ENCODE measurements around the gene USP3.

DNA sequence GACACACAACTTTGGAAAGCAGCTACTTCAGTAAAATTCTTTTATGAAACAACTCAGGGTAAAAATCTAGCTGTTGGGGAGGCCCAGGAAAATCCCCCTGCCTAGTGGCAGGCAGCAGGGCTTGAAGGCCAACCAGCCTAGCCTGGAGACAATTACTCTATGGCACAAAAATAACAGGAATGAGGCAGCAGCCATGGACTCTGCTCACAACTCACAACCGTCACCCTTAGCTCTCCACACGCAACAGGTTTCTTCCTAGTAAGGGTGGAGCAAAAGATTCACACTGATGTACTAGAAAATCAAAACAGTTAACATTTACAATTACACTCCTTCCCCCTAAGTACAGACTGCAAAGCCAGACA, 92.3 kb downstream of the USP3 start:
- TF ChIP-seq, protein P1, sequence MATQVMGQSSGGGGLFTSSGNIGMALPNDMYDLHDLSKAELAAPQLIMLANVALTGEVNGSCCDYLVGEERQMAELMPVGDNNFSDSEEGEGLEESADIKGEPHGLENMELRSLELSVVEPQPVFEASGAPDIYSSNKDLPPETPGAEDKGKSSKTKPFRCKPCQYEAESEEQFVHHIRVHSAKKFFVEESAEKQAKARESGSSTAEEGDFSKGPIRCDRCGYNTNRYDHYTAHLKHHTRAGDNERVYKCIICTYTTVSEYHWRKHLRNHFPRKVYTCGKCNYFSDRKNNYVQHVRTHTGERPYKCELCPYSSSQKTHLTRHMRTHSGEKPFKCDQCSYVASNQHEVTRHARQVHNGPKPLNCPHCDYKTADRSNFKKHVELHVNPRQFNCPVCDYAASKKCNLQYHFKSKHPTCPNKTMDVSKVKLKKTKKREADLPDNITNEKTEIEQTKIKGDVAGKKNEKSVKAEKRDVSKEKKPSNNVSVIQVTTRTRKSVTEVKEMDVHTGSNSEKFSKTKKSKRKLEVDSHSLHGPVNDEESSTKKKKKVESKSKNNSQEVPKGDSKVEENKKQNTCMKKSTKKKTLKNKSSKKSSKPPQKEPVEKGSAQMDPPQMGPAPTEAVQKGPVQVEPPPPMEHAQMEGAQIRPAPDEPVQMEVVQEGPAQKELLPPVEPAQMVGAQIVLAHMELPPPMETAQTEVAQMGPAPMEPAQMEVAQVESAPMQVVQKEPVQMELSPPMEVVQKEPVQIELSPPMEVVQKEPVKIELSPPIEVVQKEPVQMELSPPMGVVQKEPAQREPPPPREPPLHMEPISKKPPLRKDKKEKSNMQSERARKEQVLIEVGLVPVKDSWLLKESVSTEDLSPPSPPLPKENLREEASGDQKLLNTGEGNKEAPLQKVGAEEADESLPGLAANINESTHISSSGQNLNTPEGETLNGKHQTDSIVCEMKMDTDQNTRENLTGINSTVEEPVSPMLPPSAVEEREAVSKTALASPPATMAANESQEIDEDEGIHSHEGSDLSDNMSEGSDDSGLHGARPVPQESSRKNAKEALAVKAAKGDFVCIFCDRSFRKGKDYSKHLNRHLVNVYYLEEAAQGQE (IDR thresholded peaks at IDR 0.05; ENCODE audit: insufficient read depth in 1 of 2, low read depth in 2 of 2, low read length in 2 of 2) = no peak
- TF ChIP-seq POLR2AphosphoS5 (IDR thresholded peaks at IDR 0.05; ENCODE audit: low read depth, low read length) (no peak), SIN3A (IDR thresholded peaks at IDR 0.05; ENCODE audit: borderline replicate concordance, insufficient read depth, low read length) (no peak)

All from PFSK-1 (cell line).